Measurements from ENCODE around the gene TRHDE. TPM values are rescaled to one million over a fixed set of nuclear protein-coding genes. Genes with fewer than 3 reads are reported as not detected.

TRHDE gene
- total RNA-seq, 1 experiment from 2014 or later = not detected

DNA sequence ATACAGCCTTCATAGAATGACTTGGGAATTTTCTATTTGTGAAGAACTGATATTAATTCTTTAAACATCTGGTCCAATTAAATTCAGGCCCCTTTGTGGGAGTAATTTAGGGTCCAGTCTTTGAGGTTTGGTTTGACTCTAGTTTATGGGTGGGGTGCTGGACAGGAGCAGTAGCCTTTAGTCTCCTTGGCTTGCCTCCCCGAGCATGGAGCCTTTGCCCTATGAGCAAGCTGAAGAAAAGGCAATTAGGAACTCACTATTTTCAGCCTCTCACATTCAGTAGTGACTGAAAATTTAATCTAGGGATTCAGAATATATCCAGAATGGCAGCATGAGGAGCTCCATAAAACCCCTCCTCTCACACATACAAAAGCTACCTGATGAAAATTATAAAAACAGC is 161.1 kb downstream of the TRHDE start:
- intact Hi-C loops (cut with micrococcal nuclease; ENCODE audit: unreplicated experiment) = no loop called here
- TF ChIP-seq, protein P1, sequence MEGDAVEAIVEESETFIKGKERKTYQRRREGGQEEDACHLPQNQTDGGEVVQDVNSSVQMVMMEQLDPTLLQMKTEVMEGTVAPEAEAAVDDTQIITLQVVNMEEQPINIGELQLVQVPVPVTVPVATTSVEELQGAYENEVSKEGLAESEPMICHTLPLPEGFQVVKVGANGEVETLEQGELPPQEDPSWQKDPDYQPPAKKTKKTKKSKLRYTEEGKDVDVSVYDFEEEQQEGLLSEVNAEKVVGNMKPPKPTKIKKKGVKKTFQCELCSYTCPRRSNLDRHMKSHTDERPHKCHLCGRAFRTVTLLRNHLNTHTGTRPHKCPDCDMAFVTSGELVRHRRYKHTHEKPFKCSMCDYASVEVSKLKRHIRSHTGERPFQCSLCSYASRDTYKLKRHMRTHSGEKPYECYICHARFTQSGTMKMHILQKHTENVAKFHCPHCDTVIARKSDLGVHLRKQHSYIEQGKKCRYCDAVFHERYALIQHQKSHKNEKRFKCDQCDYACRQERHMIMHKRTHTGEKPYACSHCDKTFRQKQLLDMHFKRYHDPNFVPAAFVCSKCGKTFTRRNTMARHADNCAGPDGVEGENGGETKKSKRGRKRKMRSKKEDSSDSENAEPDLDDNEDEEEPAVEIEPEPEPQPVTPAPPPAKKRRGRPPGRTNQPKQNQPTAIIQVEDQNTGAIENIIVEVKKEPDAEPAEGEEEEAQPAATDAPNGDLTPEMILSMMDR (IDR thresholded peaks at IDR 0.05; ENCODE audit: insufficient read depth in 1 of 2, low read depth in 1 of 2, low read length in 1 of 2, severe bottlenecking in 1 of 2, unreplicated experiment in 1 of 2) = no peak
- H3K9me3 ChIP-seq = no peaks in the 10 kb centered on the region
- Mint-ChIP-seq H3K4me3 (ENCODE audit: unreplicated experiment) (no peak overlapping the region), H3K9me3 (ENCODE audit: unreplicated experiment) (no peaks in the 10 kb centered on the region), H3K36me3 (ENCODE audit: insufficient read depth, unreplicated experiment) (no peaks in the 10 kb centered on the region), H3K27me3 (ENCODE audit: insufficient read depth, unreplicated experiment) (no peaks in the 10 kb centered on the region), H3K27ac (ENCODE audit: unreplicated experiment) (no peak overlapping the region), H3K4me1 (ENCODE audit: low read depth, unreplicated experiment) (no peaks in the 10 kb centered on the region)
- DNase-seq = no peak
- POLR2A ChIA-PET = no interaction called here
- BruUV-seq (replicated peaks) = no TSS peak
- H3K4me3 ChIP-seq (ENCODE audit: low read depth, low read length) = no peak overlapping the region
- CTCF ChIA-PET = no interaction called here
- peaks cover 7% of the 10 kb centered on the region; the same call in 1 of the 2 replicates for H3K4me1 ChIP-seq
- no peaks in the 10 kb centered on the region for H3K36me3 ChIP-seq (ENCODE audit: control insufficient read depth, insufficient read depth, low read length)
- no peaks in the 10 kb centered on the region for H3K27me3 ChIP-seq (replicated peaks; ENCODE audit: control insufficient read depth, insufficient read depth, low read length)

DNA sequence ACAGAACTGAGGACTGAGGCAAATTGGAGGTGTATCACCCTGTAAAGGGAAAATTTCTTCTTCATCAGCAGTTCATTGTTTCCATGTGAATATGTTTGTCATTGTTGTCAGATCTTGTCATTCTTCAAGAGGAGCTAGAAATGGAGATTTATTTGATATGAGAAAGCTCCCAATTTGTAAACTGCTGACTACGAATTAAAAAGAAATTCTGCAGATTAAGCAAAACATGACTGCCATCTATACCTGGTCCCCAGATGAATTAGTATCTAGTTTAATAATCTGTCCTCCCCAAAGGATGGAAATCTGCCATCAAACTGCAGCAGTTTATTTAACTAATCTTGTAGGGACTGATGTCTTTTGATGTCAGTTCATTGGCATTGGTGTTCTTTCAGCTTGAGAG is 162.8 kb downstream of the TRHDE start:
- intact Hi-C loops (cut with micrococcal nuclease; ENCODE audit: unreplicated experiment) = no loop called here
- TF ChIP-seq, protein P1 (IDR thresholded peaks at IDR 0.05; ENCODE audit: insufficient read depth in 1 of 2, low read depth in 1 of 2, low read length in 1 of 2, severe bottlenecking in 1 of 2, unreplicated experiment in 1 of 2) = no peak
- Mint-ChIP-seq H3K27ac (ENCODE audit: unreplicated experiment) (no peak overlapping the region), H3K4me1 (ENCODE audit: low read depth, unreplicated experiment) (no peaks in the 10 kb centered on the region), H3K27me3 (ENCODE audit: insufficient read depth, unreplicated experiment) (no peaks in the 10 kb centered on the region), H3K9me3 (ENCODE audit: unreplicated experiment) (no peaks in the 10 kb centered on the region), H3K4me3 (ENCODE audit: unreplicated experiment) (no peak overlapping the region), H3K36me3 (ENCODE audit: insufficient read depth, unreplicated experiment) (no peaks in the 10 kb centered on the region)
- H3K9me3 ChIP-seq = no peaks in the 10 kb centered on the region
- H3K36me3 ChIP-seq (ENCODE audit: control insufficient read depth, insufficient read depth, low read length) = no peaks in the 10 kb centered on the region
- BruUV-seq (replicated peaks) = no TSS peak
- H3K27me3 ChIP-seq (replicated peaks; ENCODE audit: control insufficient read depth, insufficient read depth, low read length) = no peaks in the 10 kb centered on the region
- no peak for DNase-seq
- ChIA-PET CTCF (no interaction called here), POLR2A (no interaction called here)
- peaks cover 7% of the 10 kb centered on the region; the same call in 1 of the 2 replicates for H3K4me1 ChIP-seq
- H3K4me3 ChIP-seq (ENCODE audit: low read depth, low read length) = no peak overlapping the region

DNA sequence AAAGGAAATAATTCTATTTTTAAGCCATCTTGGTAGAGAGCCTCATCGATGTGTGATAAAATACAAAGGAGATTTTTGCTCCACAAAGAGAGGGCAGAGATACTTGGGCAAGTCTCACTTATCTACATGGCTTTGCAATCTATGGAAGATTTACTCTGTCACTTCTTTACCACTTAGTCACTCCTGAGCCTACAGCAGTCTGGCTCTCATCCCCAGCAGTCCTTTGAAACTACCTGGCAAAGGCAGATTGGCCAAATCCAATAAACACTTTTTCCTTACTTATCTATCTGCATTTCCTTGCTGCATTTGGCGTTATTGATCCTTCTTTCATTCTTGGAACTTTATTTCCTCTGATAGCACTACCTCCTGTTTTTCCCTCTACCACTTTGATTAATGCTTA is 170.0 kb downstream of the TRHDE start:
- POLR2A ChIA-PET = no interaction called here
- H3K9me3 Mint-ChIP-seq (ENCODE audit: unreplicated experiment) = no peaks in the 10 kb centered on the region
- H3K27me3 Mint-ChIP-seq (ENCODE audit: insufficient read depth, unreplicated experiment) = peaks cover 4% of the 10 kb centered on the region
- Histone ChIP-seq H3K27me3 (replicated peaks; ENCODE audit: control insufficient read depth, insufficient read depth, low read length) (no peaks in the 10 kb centered on the region), H3K9me3 (no peaks in the 10 kb centered on the region), H3K36me3 (ENCODE audit: control insufficient read depth, insufficient read depth, low read length) (no peaks in the 10 kb centered on the region), H3K4me1 (no peaks in the 10 kb centered on the region), H3K4me3 (ENCODE audit: low read depth, low read length) (no peak overlapping the region)
- TF ChIP-seq, protein P1 (IDR thresholded peaks at IDR 0.05; ENCODE audit: insufficient read depth in 1 of 2, low read depth in 1 of 2, low read length in 1 of 2, severe bottlenecking in 1 of 2, unreplicated experiment in 1 of 2) = no peak
- H3K4me1 Mint-ChIP-seq (ENCODE audit: low read depth, unreplicated experiment) = no peaks in the 10 kb centered on the region
- H3K4me3 Mint-ChIP-seq (ENCODE audit: unreplicated experiment) = no peak overlapping the region
- CTCF ChIA-PET = no interaction called here
- BruUV-seq (replicated peaks) = no TSS peak
- intact Hi-C loops (cut with micrococcal nuclease; ENCODE audit: unreplicated experiment) = no loop called here
- DNase-seq = no peak
- no peaks in the 10 kb centered on the region for H3K36me3 Mint-ChIP-seq (ENCODE audit: insufficient read depth, unreplicated experiment)
- no peak overlapping the region for H3K27ac Mint-ChIP-seq (ENCODE audit: unreplicated experiment)

All from Caco-2 (cell line).